Right ventricle myocardium inferior (tissue), 1 donor: ENCODE measurements around the gene SRP68. TPM values are rescaled to one million over a fixed set of nuclear protein-coding genes. Genes with fewer than 3 reads are reported as not detected.

Experiments
- ATAC-seq: fragments of 200-7000 bp; cut with Tn5 transposase; one replicate; pipeline ENCODE4 v1.9.1; 2020; ENCODE audit warnings: mild to moderate bottlenecking, moderate library complexity
- DNase-seq: peaks from one replicate; pipeline ENCODE4 v3.0.0; 2021; ENCODE audit errors: missing footprints
- intact Hi-C: fragments of 100-400 bp; cut with DNase I; formaldehyde crosslinking; loops from one replicate; pipeline ENCODE4 v1.11.0; 2022
- long read RNA-seq: library from polyadenylated mRNA; unstranded; transcript quantifications from one replicate; pipeline ENCODE4 v2.0.0, GENCODE V29; 2021
- total RNA-seq: library from RNA; stranded (reverse); fragmentation: NEBNext Ultra II Directional; extraction: Animal tissue kit (Norgen Biotek cat#: 25700); gene quantifications from one replicate; pipeline ENCODE4 v1.2.1, GENCODE V29; 2021
- donor health status: DM: no; HTN: yes; CAD: no; lungs with severe emphysema.

SRP68 gene
- 60.1 TPM for total RNA-seq
- long read RNA-seq, transcript SRP68-201 (16 exons, 2,649 nt) = major isoform, 58 of 65 reads
- long read RNA-seq, partial matches to known transcripts = 3 of 65 reads
- long read RNA-seq, other reads (novel, unspliced or antisense) = 4 of 65 reads

GRCh38 chr17:76072148-76072858 is at the start of gene SRP68:
Gene SRP68 (minus strand): TSS chr17:76072517. CDS start chr17:76072491, 26 bp downstream.
- intact Hi-C loops = no loop called here
- DNase-seq (peak; percentile 95), ATAC-seq (peak; percentile 100)

DNA sequence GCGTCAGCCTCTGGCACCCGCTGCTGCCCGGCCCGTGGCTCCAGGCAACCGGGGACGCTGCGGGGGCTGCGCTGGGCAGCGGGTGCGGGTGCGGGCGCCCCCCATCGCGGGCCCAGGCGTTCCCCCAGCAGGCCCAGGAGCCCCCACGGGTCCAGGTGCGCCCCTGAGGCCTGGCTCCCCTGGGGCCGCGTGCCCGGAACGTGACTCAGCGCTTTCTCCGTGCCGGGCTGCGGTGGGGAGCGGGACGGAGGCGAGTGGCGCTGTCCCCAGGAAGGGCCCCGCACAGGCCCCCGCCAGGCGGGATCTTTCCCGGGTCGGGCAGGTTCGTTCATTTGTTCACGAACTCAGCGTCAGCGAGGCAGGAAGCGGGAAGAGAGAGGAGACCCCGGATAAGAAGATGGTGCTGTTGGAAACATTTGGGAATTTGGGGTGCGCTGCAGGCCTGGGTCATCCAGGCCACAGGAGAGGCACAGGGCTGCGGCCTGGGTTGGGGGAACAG is 49.7 kb upstream of the SRP68 start:
- intact Hi-C loops = loop anchor here (1.0 to 2.0 kb wide), 3 partner anchors 61 to 177 kb away; no protein-coding TSS in a partner anchor
- peak; percentile 47 for ATAC-seq
- DNase-seq = no peak

GRCh38 chr17:76120658-76121008 is 48.3 kb upstream of the SRP68 start:
- ATAC-seq = no peak
- intact Hi-C loops = loop anchor here (1.0 to 2.0 kb wide), 3 partner anchors 62 to 179 kb away; no protein-coding TSS in a partner anchor
- DNase-seq = no peak

GRCh38 chr17:76119409-76120371 is 47.4 kb upstream of the SRP68 start:
- intact Hi-C loops = loop anchor here (2.0 kb wide), 1 partner anchor 63 kb away; no protein-coding TSS in a partner anchor
- ATAC-seq = no peak
- DNase-seq = no peak

DNA sequence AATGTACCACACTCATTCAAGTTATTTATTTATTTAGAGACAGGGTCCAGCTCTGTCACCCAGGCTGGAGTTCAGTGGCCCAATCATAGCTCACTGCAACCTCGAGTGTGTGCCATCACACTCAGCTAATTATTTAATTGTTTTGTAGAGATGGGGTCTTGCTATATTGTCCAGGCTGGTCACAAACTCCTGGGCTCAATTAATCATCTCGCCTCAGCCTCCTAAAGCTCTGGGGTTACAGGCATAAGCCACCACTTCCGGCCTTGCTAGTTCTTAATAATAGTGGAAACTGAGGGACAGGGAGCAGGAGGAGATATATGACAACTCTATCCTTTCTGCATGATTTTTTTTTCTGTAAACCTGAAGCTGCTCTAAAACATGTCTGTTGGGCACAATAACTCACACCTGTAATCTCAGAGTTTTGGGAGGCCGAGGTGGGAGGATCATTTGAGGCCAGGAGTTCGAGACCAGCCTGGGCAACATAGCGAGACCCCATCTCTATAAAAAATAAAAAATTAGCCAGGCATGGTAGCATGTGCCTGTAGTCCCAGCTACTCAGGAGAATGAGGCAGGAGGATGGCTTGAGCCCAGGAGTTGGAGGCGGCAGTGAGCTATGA is 42.9 kb upstream of the SRP68 start:
- DNase-seq = no peak
- intact Hi-C loops = no loop called here
- ATAC-seq = no peak

GRCh38 chr17:76111956-76112355 is 39.6 kb upstream of the SRP68 start:
- DNase-seq = no peak
- intact Hi-C loops = no loop called here
- no peak for ATAC-seq

GRCh38 chr17:76107509-76107908 is 35.2 kb upstream of the SRP68 start:
- no peak for DNase-seq
- intact Hi-C loops = no loop called here

GRCh38 chr17:76106703-76107102 is 34.4 kb upstream of the SRP68 start:
- intact Hi-C loops = no loop called here
- ATAC-seq = no peak

More at GRCh38 chr17:76107509-76107908, 35.2 kb upstream of the SRP68 start:
- no peak for ATAC-seq

DNA sequence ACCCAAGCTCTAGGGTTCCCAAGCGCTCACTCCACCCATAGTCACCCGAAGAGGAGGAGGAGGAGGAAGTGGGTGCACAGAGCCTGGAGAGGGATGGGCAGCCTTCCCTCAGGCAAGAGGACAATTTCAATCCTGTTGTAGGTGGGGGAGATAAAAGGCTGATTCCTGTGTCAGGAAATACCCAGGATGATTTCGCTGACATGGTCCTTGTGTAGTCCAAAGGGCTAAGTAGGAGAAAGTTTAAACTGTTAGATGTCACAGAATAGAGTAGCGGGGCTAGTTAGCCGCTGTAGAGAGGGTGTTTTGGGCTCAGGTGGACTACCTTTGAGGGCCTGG is 32.5 kb upstream of the SRP68 start:
- DNase-seq (no peak), ATAC-seq (no peak)
- intact Hi-C loops = no loop called here

More at GRCh38 chr17:76106703-76107102, 34.4 kb upstream of the SRP68 start:
- no peak for DNase-seq

DNA sequence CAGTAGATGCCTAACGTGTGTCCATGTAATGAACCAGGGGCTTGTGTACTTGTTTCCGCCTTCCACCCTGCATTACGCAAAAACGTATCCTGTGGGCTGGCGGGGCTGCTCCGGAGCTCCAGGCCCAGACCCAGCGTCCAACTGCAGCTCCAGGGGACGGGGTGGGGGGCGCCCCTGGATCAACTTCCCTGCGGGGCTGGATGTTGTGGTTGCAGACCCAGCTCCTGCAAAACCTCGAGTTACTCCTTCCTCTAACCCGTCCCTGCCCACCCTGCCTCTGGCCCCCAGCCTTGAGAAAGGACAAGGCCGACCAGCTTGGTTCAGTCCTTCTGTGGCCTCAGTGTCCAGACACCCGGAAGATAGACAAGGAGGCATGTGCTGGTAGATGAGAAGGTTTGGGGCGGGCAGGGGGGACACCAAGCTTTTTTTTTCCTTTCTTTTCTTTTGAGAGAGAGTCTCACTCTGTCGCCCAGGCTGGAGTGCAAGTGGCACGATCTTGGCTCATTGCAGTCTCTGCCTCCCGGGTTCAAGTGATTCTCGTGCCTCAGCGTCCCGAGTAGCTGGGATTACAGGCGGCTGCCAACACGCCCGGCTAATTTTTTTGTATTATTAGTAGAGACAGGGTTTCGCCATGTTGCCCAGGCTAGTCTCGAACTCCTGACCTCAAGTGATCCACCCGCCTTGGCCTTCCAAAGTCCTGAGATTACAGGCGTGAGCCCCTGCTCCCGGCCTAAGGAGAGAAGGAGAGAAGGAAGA is 32.0 kb upstream of the SRP68 start:
- ATAC-seq (no peak), DNase-seq (no peak)
- intact Hi-C loops = no loop called here

- ATAC-seq = peak; percentile 96
- intact Hi-C loops = no loop called here
- peak; percentile 98 for DNase-seq
Observed at GRCh38 chr17:76103274-76104139, 31.2 kb upstream of the SRP68 start, which contains the start of gene EXOC7. Gene EXOC7 (minus strand): TSS chr17:76103787. CDS start chr17:76103692, 95 bp downstream.

DNA sequence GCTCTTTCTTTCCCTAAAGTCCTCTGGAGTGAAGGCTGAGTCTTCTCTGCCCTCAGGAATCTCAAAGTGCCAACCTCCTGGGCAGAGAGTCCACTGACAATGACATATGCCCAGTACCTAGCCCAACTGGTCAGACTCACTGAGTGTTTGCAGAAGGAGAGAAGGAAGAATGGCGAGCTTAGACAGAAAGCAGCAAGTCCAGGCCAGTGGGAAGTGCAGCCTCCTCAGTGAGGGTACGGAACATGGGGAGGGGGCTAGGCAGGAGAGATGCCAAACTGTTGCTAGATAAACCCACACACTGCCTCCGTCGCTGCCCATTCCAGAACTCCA is 30.6 kb upstream of the SRP68 start:
- DNase-seq (no peak), ATAC-seq (no peak)
- intact Hi-C loops = no loop called here

- no peak for ATAC-seq
- intact Hi-C loops = no loop called here
Observed at GRCh38 chr17:76097716-76098295, 25.5 kb upstream of the SRP68 start.

GRCh38 chr17:76095943-76096342 is 23.6 kb upstream of the SRP68 start:
- DNase-seq (no peak), ATAC-seq (no peak)
- intact Hi-C loops = no loop called here

More at GRCh38 chr17:76097716-76098295, 25.5 kb upstream of the SRP68 start:
- no peak for DNase-seq

DNA sequence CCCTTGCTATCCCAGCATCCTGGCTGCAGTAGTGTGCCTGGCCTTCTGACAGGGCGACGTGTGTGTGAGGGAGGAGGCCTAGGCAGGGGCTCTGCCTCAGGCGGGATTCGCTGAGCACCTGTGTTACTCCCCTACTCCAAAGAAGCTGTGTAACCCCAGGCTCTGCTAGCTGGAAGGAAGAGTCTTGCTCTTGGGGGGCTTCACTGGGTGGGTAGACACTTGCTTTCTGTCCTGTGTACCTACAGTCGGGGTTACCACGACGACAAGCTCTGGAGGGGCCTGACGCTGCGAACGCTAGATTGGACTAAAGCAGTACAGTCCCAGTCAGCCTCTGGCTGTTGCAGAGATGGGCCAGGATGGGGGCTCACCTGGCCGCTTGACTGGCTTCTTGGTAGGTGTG is 21.7 kb upstream of the SRP68 start:
- intact Hi-C loops = no loop called here
- no peak for ATAC-seq
- no peak for DNase-seq

DNA sequence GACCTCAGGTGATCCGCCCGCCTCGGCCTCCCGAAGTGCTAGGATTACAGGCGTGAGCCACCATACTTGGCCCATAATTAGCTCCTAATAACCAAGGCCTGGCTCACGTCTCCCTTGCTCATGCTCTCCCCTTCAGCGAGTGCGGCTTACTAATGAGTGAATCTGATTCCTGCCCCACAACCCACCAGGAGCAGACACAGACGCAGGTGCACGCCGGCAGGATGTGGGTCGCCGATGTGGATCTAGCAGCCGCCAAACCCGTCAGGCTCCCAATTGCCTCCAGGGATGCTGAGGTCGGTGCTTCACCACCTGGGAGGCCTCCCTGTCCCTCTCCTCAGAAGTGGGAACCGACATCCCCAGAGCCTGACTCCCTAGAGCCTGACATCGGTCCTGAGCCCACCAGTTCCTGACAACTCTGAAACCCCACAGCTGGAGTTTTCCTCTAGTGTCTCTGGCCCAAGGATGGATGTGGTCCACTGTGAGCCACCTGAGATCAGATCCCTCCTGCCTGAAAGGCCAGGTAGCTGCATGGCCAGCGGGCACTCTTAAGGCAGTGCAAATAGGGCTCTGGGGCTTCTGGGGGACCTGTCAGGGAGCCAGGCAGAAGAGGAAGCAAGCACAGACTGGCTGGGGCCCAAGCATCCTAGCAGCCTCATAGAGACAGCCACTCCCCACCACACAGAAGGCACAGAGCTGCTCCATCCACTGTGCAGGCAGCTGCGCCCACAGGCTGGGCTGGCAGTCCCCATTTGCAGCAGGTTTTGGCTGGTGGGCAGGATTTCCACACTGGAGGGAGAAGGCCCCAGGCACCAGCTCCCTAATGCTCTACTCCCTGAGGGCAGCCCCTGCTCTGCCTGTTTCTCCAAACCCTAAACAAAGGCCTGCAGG is 20.5 kb upstream of the SRP68 start:
- intact Hi-C loops = no loop called here
- DNase-seq (no peak), ATAC-seq (no peak)
